HG03558 (cell line): Measurements from ENCODE around the gene KLF2.
"Not testable (repeated sequence)": the region's sequence is repeated elsewhere in the genome, so short reads cannot be mapped to it uniquely, and the experiment has no call there.

Source experiments
- ATAC-seq: cut with Tn5 transposase; IDR thresholded peaks from one replicate; pipeline ENCODE4 v1.9.1; 2021; ENCODE audit warnings: moderate number of reproducible peaks; ENCODE audit not compliant: unreplicated experiment; ENCODE audit errors: extremely low read depth

Gene KLF2

DNA sequence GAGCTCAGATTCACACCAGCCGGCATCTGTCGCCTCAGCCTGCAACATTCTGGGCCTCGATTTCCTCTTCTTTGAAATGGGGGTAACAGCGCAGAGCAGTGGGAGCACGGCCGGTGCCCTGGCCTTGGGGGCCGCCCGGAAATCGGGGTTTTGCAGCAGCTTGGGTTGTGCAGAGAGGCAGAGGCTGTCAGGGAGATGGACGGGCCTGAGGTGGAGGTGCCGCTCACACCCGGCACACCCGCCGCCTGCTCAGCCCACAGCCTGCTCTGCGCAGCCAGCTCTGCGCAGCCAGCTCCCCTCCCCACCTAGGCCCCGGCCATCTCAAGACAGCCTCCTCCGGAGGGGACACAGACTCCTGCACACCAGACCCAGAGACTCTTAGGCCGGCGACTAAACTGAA lies 10.6 kb downstream of the KLF2 start:
- ATAC-seq, result no peak

DNA sequence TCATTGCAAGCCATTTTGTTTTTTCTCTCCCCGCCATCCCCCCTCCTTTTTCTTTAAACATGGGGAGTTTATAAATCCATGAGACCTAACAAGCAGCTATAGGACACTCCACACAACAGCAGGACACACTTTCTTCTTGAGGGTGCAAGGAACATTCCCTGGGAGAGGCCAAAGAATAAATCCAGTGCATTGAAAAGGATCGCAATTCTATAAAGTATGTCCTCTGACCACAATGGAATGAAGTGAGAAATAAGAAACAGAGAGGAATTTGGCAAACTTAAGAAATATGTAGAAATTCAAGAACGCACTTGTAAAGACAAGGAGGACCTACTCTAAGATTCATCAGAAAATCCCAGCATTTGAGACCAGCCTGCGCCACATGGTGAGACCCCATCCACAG lies 11.9 kb downstream of the KLF2 start:
- no peak for ATAC-seq

DNA sequence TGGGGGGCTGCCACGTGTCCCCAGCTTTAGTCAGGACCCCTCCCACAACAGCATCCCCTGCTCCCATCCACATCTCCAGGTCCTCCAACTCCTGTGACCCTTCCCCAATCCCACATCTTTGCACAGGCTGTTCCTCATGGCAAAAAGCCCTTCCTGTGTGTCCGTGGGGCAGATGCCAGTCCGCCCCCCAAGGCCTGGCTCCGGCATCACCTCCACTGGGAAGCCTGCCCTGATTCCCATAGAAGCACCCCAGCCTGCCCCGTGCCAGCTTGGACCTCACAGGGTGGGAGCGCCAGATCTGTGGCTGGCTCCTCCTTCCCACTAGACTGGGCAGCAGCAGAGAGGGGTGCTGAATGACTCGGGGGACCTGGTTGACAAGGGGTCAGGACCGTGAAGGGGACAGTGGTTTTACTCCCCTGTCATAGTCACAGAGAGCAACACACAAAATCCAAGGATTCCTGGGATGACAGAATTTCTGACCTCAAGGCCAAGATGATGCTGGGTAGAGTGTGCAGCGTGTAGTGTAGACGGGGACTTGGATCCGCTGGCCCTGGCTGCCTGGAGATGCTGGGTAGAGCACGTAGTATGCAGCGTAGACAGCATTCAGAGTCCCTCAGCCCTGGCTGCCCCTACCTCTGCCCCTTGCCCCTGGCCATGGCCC lies 13.3 kb downstream of the KLF2 start:
- ATAC-seq, result no peak

DNA sequence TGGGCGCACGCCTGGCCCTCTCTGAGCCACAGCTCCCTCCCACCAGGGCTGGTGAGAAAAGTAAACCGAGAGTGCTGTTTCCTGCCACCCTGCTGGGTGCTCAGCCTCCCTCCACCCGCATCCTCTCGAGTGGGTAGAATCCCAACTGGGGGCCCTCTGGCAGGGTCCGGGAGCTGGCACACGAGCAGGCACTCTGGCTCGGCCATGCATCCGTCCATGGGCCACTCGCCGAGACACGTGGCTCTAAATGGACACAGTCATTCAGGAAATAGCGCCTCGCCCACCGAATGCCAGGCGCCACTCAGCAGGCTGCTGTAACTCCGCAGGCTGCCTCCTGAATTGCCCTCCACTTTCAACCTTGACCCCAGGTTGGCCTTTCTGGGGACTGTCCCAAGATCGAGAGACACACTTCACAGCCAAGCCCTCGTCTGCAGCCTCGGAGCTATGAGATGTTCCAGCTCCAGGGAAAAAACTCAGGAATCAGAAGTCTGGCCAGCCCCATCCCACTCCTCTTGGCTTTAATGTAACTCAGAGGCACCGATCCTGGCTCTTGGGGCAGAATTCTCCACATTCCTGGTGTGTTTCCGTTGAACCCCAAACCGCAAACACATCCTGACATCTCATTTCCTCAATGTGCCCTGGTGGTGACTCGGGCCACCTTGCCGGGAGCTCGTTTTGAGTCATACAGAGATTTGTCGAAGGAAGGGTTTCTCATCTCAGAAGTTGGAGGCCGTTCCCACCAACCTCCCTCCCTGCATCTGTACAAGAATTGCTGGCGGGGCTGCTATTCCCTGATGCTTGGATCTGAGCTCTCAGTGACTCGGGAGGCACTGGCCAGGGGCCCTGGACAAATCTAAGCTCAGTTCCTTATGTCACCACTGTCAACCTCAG lies 14.1 kb downstream of the KLF2 start:
- no peak for ATAC-seq

DNA sequence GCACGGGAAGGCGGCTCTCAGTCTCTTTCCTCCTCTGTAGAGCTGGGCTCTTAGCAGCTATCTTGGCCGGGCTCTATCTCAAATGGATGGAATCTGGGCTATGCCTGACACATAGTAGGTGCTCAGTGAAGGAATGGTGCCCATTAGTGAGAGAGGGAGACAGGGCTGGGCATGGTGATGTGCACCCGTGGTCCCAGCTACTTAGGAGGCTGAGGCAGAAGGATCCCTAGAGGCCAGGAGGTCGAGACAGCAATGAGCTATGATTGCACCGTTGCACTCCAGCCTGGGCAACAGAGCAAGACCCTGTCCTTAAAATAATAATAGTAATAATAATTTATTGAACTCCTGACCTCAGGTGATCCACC lies 14.7 kb downstream of the KLF2 start:
- no peak for ATAC-seq

DNA sequence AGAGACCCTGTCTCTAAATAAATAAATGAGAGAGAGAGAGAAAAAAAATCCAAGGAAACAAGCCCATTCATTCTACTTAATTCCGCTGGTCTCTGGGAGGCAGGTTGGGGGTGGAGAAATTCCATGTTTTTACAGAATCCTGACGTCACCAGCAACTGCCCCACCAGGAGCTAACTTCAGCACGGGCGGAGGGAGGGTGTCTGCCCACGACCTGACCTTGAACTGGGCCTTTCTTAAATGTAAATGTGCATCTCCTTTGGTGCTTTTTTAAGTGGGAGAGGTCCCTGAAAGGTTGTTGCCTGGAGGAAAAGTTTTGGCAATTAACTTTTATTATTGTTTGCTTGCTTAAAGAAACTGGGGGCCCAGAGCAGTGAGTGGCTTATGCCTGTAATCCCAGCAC lies 15.5 kb downstream of the KLF2 start:
- no peak for ATAC-seq

DNA sequence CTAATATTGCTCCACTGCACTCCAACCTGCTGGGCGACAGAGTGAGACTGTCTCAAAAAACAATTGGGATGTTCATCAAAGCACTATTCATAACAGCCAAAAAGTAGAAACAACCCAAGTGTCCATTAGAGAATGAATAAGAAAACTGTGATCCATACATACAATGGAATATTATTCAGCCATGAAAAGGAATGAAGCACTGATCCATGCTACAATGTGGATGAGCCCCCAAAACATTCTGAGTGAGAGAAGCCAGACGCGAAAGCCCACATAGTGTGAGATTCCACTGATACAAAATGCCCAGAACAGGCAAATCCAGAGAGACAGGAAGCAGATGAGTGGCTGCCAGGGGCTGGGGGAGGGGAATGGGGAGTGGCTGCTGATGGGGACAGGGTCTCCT lies 16.0 kb downstream of the KLF2 start:
- ATAC-seq, result no peak

DNA sequence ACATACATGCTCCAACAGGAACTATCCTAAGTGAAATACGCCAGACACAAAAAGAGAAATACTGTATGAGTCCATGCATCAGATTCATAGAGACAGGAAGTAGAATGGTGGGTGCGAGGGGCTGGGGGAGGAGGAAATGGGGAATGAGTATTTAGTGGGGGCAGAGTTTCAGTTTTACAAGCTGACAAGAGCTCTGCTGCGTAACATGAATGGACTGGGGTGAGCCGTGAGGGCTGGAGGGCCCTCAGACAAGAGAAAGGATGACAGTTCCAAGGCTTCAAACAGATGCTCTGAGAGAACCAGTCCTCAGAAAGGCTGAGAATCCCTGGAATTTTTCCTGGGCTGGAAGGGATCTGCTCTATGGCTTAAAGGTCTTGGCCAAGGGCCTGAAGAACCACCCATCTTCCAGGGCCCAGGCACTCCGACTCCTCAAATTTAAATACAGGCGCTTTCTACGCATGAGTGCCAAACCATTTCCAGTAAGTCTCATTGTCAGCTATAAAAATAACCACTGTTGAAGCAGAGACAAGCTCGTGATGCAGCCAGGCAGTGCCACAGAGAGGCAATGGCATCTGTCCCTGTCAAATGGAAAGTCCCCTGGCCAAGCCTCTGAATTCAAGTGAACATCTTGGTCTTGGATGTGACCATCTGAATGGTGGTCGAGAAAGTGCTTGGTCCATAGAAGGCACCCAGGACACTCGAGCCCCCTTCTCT lies 17.5 kb downstream of the KLF2 start:
- ATAC-seq, result no peak

DNA sequence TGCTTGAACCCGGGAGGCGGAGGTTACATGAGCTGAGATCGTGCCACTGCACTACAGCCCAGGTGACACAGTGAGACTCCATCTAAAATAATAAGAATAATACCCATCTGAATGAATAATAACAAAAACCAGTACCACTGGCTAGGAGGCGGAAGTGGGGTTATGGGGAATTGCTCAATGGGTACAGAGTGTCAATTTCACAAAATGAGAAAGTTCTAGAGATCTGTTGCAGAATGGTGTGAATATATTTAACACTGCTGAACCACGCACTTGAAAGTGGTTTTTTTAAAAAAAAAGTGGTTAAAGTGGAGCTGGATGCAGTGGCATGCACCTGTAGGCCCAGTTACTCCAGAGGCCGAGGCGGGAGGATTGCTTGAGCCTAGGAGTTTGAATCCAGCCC lies 18.5 kb downstream of the KLF2 start:
- ATAC-seq, result no peak

DNA sequence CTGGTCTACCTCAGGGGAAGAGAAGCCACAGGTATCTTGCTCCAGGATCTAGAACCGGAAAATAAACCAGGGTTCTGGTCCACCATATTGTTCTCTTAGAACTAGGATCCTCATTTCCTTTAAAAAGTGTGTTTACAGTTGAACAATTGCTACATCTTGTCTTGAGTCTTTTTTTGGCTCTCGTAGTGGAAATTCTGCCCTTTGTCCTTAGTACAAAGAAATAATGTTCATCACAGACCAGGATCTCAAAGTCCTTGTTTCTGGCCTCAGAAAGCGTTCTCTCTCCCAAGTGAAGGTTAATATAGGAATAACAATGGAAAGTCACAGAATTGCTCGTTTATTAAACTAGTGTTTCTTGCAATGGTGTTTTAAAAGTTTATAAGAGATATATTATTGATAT lies 20.8 kb downstream of the KLF2 start:
- no peak for ATAC-seq

DNA sequence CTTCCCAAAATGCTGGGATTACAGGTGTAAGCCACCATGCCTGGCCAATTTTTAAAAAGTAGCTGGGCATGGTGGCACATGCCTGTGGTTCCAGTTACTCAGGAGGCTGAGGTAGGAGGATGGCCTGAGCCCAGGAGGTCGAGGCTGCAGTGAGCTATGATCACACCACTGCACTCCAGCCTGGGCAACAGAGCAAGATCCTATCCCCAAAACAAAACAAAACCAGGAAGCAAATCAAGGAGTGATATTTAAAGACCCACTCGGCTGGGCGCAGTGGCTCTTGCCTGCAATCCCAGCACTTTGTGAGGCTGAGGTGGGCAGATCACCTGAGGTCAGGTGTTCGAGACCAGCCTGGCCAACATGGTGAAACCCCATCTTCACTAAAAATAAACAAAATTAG lies 22.5 kb downstream of the KLF2 start:
- not testable (repeated sequence) for ATAC-seq

DNA sequence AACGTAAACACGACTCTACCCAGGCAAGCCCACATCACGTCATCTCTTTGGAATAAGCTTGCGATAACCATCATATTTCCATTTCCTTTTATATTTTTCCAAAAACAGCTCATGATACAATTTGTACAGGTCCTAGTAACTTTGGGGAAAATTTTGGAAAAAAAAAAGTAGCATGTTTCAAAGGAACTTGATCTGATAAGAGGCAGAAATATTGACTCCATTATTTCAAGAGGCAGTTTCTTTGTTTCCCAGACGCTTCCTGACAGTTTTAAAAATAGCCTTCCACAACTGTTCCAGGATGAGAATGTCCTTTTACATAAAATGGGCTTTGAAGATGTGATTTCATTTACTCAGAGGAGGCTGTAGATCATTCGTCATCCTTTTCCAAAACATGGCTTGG lies 23.1 kb downstream of the KLF2 start:
- ATAC-seq, result no peak

DNA sequence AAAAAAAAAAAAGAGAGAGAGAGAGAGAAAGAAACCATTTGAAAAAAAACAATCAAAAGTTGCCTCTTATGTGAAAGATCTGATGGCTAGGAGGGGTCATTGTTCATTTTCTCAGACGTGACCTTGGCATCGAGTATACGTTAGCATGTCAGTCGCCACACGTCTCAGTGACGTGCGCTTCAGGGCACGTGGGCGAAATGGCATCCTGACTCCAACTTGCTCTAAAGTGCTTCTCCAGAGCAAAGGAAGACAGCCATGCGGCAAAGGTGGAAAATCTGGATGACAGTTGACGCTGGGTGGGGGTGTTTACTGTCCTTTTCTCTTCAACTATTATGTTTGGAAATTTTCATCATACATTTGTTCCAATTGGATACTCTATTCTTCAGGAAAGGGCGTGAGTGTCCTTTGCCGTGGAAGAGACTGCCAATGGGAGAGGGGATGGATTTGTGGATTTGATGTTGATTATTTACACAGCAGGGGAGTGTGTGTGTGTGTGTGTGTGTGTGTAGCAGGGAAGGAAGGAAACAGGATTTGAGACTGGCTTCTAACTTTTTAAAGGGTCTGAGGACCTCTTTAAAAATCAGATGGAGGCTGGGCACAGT lies 25.0 kb downstream of the KLF2 start:
- ATAC-seq, result no peak

DNA sequence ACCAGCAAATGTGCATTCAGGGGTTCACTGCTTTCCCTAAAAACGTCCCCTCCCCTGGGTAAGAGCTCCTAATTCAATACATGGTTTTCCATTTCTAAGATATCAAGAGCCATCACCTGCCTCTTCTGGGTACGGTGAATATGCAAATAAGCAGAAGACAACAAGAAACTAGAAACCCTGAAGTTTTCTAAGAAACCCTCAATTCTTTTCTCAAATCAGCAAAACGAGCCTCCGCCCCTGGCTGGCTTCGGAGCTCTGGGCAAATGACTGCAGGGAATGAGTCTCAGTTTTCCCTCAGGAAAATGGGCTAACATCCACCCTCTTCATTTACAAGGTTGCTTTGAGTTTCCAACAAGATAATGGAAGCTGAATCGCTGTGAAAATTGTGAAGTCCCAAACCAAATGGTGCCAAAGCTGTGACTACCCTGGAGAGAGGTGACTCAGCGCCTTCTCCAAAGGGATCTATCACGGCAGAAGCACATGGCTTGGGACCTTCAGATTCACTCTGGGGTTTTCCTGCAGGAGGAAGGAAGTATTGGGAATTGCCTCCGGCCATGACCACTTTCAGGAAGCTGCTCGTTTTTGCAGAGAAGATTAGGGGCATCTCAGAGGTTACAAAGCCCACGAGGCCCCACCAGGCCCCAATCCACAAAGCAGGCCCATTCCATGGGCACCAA lies 26.6 kb downstream of the KLF2 start:
- no peak for ATAC-seq

DNA sequence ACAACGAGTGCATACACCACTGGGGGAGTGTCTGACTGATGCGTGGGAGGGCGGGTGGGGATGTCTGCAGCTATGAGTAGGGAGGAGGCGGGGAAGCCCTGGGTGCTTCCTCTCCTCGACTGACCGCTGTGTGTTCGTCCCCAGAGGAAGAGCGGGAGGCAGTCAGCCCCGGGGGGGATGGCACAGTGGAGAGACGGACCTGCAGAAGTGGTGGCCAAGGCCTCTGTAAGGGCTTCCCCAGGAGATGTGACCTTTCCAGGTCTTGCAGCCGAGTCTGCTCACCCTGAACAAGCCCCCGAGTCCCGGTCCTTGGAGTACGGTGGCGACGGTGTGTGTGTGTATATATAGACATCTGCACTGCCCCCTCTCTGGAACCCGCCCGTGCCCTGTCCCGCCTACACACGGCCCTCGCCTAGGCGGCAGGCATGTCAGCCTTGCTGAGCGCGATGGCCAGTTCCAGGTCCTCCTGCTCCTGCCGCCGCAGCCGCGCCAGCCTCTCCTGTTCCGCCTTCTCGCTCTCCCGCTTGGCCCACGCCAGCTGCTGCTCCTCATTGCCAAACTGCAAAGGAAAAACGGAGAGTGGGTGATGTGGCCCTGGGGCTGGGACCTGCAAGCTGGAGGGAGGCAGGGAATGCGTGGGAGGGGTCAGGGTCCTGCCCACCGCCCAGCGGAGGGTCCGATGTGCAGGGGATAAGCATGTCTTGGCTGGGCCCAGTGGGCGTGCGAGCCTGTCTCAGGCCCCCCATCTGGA lies 30.8 kb downstream of the KLF2 start:
- no peak for ATAC-seq

DNA sequence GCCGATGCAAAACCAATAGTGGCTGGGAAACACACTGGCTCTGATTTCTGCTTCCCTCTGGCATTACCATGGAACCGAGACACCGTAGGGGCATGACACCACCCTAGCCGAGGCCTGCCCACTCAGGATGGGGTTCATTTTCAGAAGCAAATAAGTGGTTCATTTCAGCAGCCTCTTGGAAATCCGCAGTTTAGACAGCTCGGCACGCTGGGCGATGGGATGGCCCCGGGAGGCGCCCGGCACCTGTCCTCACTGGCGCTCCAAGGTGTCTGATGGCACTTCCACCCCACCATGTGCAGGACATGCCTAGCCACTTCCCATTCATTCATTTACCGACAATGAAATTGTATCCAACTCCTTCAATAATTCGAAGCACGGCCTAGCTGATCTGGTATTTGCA lies 33.8 kb downstream of the KLF2 start:
- ATAC-seq, result no peak

DNA sequence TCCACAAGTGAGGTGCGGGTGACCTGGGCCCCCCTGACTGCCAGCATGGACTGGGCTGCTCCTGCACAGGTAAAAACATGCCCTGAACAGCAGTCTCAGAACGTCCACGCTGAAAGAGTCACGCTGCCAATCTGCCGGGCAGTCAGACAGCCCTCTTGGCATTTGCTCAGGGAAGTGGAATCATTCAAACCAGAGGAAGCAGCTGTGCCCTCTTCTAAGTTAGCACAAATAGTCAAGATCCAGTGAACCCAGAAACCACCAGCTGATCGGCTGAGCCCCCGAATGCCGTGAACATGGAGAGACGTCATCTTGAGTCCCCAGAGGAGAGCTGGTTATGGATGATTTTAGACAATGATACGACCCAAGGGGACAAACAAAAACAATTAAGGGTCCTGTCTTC lies 34.4 kb downstream of the KLF2 start:
- ATAC-seq, result no peak

DNA sequence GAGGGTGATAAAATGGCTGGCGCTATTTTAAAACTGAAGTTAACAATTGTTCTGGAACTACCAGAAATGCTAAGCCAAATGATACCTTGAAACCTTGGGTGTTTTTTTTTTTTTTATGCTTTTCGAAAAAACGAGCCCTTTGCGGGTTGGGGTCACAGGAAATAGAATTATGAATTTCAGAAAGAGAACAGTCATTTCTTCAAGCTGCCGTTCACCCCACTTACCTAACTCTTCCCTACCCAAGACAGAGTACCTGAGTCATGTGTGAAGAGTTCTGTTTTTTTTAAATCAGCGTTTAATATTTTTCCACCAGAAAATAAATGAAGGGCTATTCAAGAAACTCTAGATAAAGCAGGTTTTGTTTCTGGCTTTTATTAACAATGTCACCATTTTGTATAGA lies 35.3 kb downstream of the KLF2 start:
- ATAC-seq, result no peak

DNA sequence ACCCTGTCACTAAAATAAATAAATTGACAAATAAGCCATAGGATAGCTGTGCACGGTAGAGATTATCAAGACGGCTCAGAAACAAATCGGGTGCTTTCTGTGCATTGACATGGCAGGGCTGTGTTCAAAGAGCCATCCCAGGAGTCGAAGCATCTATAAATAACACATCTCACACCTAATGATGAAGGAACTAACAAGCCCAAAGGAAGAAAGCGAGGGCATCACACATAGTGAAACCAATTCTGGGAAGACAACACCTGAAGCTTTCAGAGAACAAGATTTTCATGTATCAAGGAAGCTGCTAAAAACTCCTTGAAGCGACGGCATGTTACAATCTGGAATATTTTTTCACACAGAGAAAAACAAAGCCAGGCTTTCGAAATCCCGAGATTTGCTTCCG lies 36.1 kb downstream of the KLF2 start:
- no peak for ATAC-seq

DNA sequence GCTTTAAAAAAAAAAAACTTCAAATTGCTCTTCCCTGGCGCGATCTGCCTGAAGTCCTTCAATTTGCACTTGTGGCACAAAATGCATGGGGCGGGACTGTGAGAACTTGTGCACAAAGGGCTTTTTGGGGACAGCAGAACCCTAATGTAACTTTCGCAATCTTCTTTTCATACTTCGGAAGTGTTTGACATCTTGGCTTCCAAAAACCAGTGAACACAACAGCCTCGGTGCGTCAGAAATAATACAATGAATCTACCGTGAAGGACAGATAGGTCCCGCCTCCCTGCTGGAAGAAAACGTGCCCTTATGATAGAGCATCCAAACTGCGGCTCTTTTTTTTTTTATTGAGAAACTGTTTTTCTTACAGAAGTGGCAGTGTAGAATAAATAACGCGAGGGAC lies 36.6 kb downstream of the KLF2 start:
- no peak for ATAC-seq
